ENCODE data around the gene ALOX12. TPM values are rescaled to one million over a fixed set of nuclear protein-coding genes. Genes with fewer than 3 reads are reported as not detected.

The ALOX12 gene
- total RNA-seq, 1 donor from 2014 or later: 0.21 TPM

DNA sequence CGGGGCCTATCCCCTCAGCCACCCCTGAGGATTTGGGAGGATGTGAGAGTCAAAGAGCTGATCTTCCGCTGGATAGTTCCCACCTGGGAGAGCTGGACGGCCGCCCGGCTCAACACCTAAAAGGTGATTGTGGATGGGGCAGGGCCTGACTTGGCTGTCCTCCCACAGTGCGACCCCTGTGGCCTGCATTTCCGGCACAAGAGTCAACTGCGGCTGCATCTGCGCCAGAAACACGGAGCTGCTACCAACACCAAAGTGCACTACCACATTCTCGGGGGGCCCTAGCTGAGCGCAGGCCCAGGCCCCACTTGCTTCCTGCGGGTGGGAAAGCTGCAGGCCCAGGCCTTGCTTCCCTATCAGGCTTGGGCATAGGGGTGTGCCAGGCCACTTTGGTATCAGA is 31.5 kb downstream of the ALOX12 start:
- H3F3A ChIP-seq (ENCODE audit: low read depth): peaks cover 12% of the 10 kb centered on the region
- H3K9me3 ChIP-seq (ENCODE audit: low read depth): no peaks in the 10 kb centered on the region
- no peak overlapping the region for H3K4me3 ChIP-seq
- Mint-ChIP-seq H3K4me1 (peaks cover 12% of the 10 kb centered on the region), H3K36me3 (no peaks in the 10 kb centered on the region), H3K27me3 (ENCODE audit: insufficient read depth, low read depth) (peaks cover 41% of the 10 kb centered on the region), H3K4me3 (no peak overlapping the region), H3K9me3 (peaks cover 2% of the 10 kb centered on the region), H3K27ac (no peak overlapping the region)
- DNase-seq (ENCODE audit: low spot score): no peak
- no peaks in the 10 kb centered on the region for H3K79me2 ChIP-seq (ENCODE audit: low read depth)
- no peak overlapping the region for H3K4me2 ChIP-seq
- H3K27me3 ChIP-seq: peaks cover 21% of the 10 kb centered on the region
- no peak for TF ChIP-seq EZH2 (IDR thresholded peaks at IDR 0.05)
- TF ChIP-seq, protein P1, sequence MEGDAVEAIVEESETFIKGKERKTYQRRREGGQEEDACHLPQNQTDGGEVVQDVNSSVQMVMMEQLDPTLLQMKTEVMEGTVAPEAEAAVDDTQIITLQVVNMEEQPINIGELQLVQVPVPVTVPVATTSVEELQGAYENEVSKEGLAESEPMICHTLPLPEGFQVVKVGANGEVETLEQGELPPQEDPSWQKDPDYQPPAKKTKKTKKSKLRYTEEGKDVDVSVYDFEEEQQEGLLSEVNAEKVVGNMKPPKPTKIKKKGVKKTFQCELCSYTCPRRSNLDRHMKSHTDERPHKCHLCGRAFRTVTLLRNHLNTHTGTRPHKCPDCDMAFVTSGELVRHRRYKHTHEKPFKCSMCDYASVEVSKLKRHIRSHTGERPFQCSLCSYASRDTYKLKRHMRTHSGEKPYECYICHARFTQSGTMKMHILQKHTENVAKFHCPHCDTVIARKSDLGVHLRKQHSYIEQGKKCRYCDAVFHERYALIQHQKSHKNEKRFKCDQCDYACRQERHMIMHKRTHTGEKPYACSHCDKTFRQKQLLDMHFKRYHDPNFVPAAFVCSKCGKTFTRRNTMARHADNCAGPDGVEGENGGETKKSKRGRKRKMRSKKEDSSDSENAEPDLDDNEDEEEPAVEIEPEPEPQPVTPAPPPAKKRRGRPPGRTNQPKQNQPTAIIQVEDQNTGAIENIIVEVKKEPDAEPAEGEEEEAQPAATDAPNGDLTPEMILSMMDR (IDR thresholded peaks at IDR 0.05): no peak
- TF ChIP-seq EZH2phosphoT487 (IDR thresholded peaks at IDR 0.05): no peak
- H4K20me1 ChIP-seq (ENCODE audit: low read depth): no peaks in the 10 kb centered on the region
- H3K36me3 ChIP-seq: no peaks in the 10 kb centered on the region
- no peak overlapping the region for H3K27ac ChIP-seq
- H3K9ac ChIP-seq: no peak overlapping the region
- no peaks in the 10 kb centered on the region for H3K4me1 ChIP-seq
- no peak overlapping the region for H2AFZ ChIP-seq (replicated peaks)

DNA sequence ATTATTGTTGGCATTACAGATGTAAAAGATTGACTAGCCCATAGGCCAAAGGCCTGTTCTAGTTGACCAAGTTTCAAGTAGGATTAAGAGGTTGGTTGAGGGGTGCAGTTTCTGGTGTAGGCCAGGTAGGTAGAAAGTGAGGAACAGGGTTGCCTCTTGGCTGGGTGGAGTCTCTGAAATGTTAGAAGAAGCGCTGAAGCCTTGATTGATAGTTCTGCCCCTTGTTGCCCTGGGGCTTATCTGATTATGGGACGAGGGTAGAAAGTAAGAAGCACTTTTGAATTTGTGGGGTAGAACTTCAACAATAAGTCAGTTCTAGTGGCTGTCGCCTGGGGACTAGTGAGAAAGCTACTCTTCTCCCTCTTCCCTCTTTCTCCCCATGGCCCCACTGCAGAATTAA is 33.2 kb downstream of the ALOX12 start:
- Histone ChIP-seq H3K36me3 (no peaks in the 10 kb centered on the region), H3K9ac (no peak overlapping the region), H3F3A (ENCODE audit: low read depth) (no peaks in the 10 kb centered on the region), H2AFZ (replicated peaks) (no peak overlapping the region), H3K27ac (no peak overlapping the region), H3K9me3 (ENCODE audit: low read depth) (no peaks in the 10 kb centered on the region), H4K20me1 (ENCODE audit: low read depth) (no peaks in the 10 kb centered on the region), H3K27me3 (peaks cover 3% of the 10 kb centered on the region), H3K79me2 (ENCODE audit: low read depth) (no peaks in the 10 kb centered on the region), H3K4me1 (no peaks in the 10 kb centered on the region), H3K4me3 (no peak overlapping the region), H3K4me2 (no peak overlapping the region)
- no peak for DNase-seq (ENCODE audit: low spot score)
- TF ChIP-seq, protein P1 (IDR thresholded peaks at IDR 0.05): no peak
- TF ChIP-seq EZH2 (IDR thresholded peaks at IDR 0.05) (no peak), EZH2phosphoT487 (IDR thresholded peaks at IDR 0.05) (no peak)
- peaks cover 2% of the 10 kb centered on the region for H3K4me1 Mint-ChIP-seq
- H3K4me3 Mint-ChIP-seq: no peak overlapping the region
- H3K36me3 Mint-ChIP-seq: no peaks in the 10 kb centered on the region
- H3K9me3 Mint-ChIP-seq: no peaks in the 10 kb centered on the region
- H3K27me3 Mint-ChIP-seq (ENCODE audit: insufficient read depth, low read depth): peaks cover 29% of the 10 kb centered on the region
- no peak overlapping the region for H3K27ac Mint-ChIP-seq

DNA sequence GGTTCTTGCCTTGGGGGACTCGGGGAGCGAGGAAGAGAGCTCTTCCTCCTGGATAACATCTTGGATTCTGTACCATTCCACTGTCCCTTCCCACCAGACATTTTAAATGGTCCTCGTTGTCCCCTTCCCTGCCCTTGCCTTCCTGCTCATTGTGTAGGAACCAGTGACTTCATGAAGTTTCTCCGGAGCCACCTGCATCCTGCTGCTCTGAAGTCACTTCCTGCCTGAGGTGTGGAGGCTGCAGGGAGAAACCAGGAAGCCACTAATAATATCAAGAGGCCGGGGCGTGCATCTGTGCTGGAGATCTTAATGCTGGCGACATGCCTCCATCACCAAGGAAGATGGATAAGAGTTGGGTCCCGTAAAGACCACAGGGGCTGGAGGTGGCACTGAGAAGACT is 33.8 kb downstream of the ALOX12 start:
- Histone ChIP-seq H3K9ac (no peak overlapping the region), H3K4me2 (no peak overlapping the region), H2AFZ (replicated peaks) (no peak overlapping the region), H3K4me3 (no peak overlapping the region), H3K79me2 (ENCODE audit: low read depth) (no peaks in the 10 kb centered on the region), H4K20me1 (ENCODE audit: low read depth) (no peaks in the 10 kb centered on the region), H3K27me3 (no peaks in the 10 kb centered on the region), H3K9me3 (ENCODE audit: low read depth) (no peaks in the 10 kb centered on the region), H3K36me3 (no peaks in the 10 kb centered on the region), H3K4me1 (no peaks in the 10 kb centered on the region), H3K27ac (no peak overlapping the region), H3F3A (ENCODE audit: low read depth) (no peaks in the 10 kb centered on the region)
- Mint-ChIP-seq H3K36me3 (no peaks in the 10 kb centered on the region), H3K4me1 (peaks cover 2% of the 10 kb centered on the region), H3K9me3 (no peaks in the 10 kb centered on the region), H3K4me3 (no peak overlapping the region), H3K27ac (no peak overlapping the region), H3K27me3 (ENCODE audit: insufficient read depth, low read depth) (peaks cover 23% of the 10 kb centered on the region)
- no peak for DNase-seq (ENCODE audit: low spot score)
- no peak for TF ChIP-seq EZH2 (IDR thresholded peaks at IDR 0.05)
- TF ChIP-seq, protein P1 (IDR thresholded peaks at IDR 0.05): no peak
